Forelimb muscle (tissue), 1 donor: Measurements from ENCODE around the gene TTC9. TPM values are rescaled to one million over a fixed set of nuclear protein-coding genes. Genes with fewer than 3 reads are reported as not detected.
"Not testable (repeated sequence)": the region's sequence is repeated elsewhere in the genome, so short reads cannot be mapped to it uniquely, and the experiment has no call there.

ENCODE experiments used
- DNase-seq: peaks from one replicate; pipeline ENCODE4 v3.0.0-alpha.2; 2013; ENCODE audit warnings: low read depth
- polyA plus RNA-seq: library from polyadenylated mRNA; unstranded; fragments of 120-200 nt; gene quantifications from one replicate; pipeline ENCODE4 v1.2.1, GENCODE V29; 2013; ENCODE audit not compliant: insufficient read length

TTC9 gene
- polyA plus RNA-seq, 1 donor: 10.9 TPM

DNA sequence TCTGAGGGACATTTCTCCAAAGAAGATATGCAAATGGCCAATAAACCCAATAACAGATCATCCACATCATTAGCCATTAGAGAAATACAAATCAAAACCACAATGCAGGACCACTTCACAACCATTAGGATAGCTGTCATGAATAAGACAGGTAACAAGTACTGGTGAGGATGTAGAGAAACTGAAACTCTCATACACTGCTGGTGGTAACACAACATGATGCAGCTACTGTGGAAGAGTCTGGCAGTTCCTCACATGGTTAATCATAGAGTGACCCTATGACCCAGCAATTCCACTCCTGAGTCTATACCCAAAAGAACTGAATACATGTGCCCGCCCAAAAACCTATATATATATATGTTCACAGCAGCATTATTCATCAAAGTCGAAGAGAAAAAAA, 39.0 kb downstream of the TTC9 start:
- no peak for DNase-seq

DNA sequence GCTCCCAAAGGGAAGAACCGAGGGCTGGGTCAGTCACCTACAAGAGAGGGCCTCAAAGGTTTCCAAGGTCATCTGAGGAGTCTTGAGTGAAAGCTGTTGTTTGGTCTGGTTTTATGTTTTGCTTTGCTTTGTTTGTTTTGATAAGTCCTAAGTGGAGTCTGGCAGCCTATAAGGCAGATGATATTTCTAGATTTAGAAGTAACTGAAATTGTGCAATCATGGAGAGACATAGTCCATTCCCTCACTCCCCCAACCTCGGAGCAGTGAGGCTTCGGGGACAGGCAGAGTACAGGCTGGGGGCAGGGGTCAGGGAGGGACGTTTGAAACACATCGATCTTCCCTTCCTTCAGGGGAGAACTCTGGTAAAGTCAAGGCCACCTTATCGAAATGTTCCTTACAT, 42.3 kb downstream of the TTC9 start:
- DNase-seq: no peak

DNA sequence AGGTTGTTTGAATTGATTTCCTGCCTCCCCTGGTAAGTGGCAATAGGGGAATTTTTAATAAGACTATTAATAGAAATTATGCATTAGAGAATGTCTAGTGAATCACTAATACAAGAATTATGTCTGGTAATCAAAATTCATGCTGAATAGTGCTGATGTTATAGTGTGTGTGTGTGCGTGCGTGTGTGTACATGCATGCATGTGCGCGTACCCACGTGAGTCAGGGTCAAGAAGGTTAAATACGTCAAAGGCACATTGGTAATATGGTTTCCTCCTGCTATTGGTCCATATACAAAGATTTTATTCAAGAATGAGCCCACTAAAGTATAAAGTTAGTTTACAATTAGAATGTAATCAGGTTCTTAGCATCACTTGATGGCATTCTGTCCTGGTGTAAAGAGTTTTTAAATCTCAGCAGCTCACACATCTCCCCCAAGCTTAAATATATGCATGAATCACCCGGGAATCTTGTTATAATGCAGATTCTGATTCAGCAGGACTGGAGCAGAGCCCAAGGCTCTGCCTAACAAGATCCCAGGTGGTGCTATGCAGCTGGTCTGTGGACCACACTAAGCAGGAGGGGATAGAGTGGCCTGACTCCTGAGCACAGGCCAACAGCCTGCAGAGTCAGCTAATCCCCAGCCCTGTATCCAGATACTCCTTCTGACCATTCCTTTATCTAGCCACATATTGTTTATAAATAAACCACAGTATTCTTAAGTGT, 43.9 kb downstream of the TTC9 start:
- DNase-seq: no peak

DNA sequence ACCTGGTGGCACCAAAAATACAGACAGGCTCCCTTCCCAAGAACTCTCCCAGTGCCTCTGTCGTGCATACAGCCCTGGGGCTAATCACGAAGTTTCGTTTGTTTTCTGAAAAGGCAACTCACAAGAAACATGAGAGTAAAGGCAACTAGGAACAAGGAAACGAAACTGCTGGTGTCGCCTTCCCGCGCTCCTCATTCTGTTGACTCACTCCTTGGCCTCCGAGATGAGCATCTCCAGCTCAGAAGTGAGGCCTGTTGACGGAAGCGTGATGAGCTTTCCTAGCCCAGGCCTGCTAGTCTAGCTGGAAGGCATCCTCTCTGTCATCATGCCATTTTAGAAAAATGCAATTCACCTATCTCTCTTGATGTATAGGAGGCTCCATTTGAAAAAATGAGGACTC, 50.5 kb downstream of the TTC9 start:
- no peak for DNase-seq

DNA sequence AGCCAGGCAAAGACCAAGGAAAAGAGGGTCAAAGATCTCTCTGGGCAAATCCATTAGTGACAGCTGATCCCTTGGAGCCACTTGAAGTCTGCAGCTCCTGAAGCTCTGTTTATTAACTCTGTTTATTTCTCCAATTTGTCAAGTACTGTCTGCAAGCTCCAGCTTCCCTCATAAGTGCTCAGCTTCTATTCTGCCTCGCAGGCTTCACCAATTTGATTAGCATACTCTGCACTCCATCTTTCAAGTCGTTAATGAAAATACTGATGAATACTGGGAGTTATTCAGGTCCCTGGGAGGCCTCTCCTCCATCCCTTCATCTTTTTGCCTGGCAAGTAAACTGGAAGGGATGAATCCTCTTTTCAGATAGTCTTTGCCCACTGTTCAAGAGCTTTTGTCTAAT, 54.3 kb downstream of the TTC9 start:
- no peak for DNase-seq

DNA sequence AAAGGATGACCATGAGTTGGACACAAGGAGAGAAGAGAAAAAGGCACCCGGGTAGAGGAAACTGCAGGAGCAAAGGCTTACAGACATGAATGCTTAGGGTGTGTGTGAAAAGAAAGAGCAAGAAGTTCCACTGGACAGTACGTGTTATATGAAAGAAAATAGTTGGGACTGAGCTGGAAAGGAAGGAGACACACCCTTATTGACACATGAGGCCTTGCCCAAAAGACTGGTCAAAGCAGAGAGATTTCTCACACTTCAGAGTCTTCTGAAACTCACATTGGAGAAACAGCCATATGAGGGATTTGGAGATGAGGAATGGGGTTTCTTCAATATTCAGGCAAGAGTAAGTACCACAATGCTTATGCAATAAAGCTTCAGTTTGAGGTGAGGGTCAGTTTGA, 56.0 kb downstream of the TTC9 start:
- no peak for DNase-seq

DNA sequence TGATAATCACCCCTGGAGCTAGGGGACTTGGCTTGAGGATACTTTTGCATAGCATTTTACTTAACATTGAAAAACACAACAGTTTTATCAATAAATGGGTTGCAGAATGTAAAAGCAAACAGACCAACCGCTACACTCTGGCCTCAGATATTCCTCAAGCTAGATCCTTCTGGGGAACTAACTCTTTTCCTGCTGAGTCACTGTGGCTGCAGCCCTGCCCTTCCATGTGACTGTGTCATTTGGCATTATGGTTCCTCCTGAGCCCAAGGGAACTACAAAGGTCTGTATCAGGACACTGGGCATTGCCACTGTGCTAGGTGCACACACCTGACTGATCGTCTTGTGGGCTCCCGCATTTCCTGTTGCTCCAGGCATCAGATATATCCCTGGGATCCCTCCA, 56.6 kb downstream of the TTC9 start:
- DNase-seq: no peak

DNA sequence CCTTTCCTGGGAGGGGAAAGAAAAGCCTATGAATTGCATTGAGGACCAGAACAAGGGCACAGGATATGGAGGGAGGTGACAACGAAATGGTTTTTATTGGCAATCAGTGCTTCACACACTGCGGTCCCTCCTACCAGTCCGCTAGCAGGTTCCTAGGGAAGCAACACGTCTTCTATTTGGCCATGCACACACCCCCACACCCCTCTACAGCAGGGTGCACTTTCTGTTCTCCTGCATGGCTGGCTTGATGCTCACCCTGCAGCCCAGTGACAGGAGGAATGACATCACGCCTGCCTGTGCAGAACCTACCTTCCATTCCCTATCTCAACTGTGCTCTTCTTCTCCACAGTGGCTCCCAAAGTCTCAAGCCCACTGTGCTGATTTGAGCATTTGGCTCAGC, 57.9 kb downstream of the TTC9 start:
- DNase-seq: no peak

DNA sequence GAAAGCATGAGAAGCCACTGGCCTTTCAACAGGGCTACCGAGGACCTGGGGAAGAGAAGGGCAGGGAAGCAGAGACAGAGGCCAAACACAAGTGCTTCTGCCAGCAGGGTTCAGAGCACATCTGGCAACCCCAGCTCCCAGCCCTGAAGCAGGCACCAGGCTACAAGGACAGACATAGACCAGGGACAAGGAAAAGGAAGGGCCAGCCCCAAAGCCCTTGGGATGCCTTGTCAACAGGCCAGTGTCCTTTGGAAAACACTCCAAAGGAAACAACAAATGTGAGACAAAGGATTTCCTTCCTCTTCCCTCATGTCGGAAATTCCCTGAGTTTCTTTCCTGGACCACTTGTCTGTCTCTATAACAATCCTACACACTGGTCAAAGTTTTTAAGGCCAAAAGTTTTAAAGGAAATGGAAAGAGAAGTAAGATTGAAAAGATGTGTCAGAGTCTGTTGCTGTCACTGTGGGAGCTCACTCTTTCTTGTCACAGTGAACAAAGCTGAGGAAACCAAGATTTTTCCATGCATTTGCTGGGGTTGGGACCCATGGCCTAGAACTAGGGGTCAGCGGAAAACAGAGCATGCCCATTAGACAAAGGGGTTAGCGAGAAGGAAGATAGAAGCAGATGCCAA, 59.4 kb downstream of the TTC9 start:
- DNase-seq: no peak

DNA sequence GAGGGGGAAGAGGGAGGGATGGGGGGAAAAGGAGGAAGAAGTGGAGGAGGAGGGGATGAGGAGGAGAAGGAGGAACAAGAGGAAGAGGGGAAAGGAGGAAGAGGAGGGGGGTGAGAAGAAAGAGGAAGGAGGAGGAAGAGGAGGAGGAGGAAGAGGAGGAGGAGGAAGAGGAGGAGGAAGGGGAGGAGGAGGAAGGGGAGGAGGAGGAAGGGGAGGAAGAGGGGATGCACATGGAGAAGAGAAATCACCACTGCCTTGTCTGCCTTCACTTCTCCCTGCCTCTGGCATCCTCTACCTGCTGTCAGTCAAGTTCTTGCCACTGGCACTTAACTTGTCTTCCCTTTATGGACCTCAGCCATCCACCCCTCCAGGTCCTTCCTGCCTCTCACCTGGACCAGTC, 59.9 kb downstream of the TTC9 start:
- DNase-seq: no peak

DNA sequence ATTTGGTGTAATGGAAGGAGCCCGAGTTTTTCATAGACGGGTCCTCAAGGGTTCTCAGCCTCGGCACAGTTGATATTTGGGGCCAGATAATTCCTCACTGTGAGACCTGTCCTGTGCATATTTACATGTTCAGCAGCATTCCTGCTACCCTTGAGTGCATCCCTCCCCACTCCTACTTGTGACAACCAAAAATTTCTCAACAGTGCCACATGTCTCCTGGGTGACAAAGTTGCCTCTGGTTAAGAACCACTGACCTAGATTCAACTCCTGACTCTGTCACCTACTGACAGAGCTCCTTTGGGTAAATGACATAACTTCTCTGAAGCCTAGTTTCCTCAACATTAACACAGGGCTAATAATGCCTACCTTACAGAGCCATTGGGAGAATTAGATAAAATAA, 60.4 kb downstream of the TTC9 start:
- no peak for DNase-seq

DNA sequence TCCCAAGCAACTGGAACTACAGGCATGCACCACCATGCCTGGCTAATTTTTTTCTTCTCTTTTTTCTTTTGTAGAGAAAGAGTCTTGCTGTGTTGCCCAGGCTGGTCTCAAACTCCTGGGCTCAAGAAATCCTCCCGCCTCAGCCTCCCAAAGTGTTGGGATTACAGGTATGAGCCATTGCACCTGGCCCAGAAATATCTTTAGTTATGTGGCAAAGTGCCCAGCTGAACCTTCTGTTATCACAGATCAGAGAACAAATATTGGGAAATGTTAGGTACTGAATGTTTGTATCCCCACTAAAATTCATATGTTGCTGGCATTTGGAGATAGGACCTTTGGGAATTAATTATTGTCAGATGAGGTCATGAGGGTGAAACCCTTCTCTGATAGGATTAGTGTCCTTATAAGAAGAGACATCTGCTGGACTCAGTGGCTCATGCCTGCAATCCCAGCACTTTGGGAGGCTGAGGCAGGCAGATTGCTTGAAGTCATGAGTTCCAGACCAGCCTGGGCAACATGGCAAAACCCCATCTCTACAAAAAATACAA, 62.0 kb downstream of the TTC9 start:
- not testable (repeated sequence) for DNase-seq

DNA sequence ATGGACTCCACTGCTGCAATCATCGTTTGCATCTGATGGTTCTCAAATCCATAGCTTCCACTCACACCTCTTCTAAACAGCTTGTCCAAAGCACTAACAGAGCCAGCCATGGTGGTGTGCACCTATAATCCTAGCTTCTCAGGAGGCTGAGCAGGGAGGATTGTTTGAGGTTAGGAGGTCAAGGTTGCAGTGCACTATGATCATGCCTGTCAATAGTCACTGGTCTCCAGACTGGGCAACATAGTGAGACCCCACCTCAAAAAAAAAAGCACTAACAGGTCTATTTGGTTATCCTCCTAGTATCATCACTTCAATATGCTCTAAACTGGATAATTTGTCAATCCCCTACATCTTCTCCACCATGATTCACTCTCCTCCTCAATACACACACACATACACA, 63.2 kb downstream of the TTC9 start:
- DNase-seq: no peak

DNA sequence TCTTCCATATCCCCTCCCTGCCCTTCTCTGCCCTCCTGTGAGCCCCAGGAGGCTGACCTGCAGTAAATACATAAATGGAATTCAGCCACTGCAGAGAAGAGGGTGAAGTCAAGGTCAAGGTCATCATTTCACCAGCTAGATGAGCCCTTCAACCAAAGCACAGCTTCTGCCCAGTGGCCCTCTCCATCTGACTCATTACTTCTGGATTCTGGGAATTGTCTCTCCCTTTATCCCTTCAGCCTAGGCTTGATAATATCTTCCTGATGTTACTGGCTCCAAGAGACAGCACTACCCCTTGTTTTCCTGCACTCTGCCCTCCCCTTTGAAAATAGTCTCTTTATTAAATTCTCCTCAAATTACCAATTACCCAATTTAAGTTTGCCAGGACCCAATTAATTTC, 64.5 kb downstream of the TTC9 start:
- DNase-seq: no peak

DNA sequence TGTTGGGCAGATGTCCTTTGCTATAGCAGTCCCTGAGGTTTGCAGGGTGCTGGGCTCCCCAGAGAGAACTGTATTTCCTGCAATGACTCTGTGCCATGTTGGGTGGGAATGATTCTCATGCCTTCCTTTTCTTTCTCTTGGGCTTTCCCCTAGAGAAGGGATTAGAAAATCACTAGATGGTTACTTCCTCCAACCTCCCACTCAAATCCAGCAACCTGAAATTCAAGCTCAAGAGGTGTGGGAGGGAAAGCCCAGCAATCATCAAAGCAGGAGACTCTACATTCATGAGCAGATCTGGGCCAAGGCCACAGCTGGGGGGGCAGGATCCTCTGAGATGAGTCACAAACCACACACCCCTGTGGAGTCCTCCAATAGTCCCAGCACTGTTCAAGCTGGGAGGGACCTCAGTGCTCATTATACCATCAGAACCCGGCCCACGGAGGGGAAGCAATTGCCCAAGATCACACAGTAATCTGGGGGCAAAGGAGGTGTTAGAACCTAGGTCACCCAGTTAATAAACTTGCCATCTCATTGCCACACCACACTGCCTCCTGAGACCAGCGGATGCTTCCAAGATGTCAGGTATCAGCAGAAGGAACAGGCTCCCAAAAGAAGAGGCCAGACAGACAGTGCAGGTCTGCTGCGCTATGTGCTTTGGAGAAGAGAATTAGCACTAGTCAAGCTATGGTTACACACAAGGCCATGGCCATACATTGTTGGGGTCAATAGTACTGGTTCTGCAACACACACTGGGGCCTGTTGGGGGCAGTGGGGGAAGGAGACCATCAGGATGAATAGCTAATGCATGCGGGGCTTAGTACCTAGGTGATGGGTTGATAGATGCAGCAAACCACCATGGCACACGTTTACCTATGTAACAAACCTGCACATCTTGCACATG, 65.7 kb downstream of the TTC9 start:
- no peak for DNase-seq

DNA sequence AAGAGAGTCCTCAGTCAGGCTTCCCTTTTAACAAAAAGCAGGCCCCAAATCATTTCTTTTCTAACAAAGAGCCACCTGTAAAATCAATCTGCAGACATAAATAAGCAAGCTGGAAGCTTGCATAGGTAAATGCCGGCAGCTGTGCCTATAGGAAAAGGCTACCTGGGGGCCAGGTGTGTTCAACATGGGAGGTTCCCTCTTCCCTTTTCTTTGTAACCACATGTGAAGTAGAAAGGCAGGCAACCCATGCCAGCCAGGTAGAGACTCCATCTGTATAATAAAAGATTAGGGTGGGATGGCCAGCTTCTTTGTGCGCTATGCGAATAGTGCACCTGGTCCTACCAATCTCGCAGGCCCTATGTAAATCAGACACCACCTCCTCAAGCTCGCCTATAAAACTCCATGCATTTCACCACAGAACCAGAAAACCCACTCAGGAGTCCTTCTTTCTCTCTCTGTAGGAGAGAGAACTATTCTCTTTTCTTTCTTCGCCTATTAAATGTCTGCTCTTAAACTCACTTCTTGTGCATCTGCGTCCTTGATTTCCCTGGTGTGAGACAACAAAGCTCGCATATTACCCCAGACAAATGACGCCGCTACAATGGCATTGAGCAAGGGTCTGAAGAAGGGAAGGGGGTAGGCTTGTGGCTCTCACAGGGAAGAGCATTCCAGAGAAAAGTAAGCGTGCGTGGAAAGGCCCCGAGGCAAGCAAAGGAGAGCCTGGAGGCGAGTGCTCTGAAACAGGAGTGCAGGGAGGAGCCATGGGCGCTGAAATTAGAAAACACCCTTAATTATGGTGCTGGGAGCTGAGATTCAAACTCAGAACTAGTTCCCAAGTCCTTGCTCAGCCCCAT, 67.2 kb downstream of the TTC9 start:
- DNase-seq: no peak

DNA sequence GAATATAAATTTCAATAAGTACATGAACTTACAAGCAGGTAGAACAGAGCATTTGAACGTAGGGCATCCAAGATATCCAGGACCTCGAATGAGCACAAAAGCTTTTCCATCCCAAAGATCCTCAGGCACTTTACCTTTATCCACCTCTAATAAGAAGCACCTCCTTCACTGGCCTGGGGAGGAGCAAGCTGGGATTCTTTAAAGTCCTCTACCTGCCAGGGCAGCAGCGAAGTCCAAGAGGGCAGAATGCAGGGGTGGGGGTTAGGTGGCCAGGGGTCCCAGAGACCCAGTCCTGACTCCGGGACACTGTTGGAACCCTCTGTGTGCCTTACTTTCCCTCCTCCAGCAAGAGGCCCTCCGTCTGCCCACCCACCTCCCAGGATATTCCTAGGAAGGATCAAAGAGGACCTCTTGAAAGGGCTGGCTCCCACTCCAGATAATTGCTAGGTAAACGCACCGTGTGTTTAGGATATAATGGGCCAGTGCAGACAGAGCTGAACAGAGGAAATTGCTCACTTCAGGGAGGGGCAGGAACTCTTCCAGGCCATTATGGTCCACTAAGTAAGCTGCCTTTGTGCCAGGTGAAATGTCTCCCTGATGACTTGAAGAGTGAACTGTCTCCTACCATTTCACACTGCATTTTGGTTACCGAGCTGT, 68.1 kb downstream of the TTC9 start:
- DNase-seq: no peak

DNA sequence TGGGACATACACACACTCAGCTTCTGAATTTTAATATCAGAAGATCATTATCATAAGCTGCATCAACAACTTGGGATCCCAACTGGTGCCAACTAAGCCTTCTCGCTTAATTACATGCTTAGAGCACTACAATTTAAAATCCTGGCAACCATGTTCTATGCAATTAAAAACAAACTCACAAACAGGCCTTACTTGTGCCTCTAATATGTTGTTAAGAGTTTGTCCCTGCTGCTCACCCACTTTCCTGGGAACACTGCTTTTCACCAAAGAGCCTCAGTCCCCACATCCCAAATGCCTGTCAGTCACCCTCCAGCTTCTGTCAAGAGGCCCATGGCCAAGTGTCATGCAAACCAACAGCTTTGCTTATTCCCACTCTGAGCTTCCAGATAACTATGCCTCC, 69.7 kb downstream of the TTC9 start:
- no peak for DNase-seq

DNA sequence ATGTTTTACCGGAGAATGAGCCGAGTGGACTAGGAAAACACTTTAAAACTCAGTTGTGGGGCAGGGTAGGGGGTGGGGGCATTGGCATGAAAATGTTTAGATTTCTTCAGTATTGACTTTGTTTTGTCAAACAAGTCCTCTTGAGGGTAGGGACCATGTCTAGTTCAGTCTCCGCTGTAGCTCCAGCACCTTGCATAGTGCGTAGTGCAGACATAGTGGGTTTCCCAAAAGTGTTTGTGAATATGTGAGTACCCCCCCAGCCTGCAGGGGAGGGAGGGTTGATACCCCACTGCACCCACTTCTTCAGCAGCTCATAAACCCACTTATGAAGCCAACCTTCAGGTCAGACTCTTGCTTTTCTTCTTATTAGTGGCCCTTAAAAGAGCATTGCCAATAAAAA, 71.4 kb downstream of the TTC9 start:
- no peak for DNase-seq

DNA sequence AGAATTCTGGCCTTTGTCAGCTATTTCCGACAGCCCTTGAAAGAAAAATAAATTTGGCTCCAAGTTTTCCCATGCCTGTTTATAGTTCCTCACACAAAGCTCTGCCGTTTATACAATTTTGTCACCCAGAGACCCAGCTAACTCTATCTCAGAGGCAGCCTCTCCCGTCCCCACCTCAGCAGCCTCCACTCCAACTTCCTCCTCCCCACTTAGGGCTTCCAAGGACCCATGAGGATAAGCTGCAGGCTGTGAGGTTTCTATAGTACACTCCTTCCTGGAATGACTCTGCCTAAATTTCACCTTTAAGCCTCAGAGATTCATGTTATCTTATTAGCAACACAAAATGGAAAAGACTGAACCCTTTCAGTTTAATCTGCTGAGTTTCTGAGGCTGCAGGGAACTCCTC, 71.8 kb downstream of the TTC9 start:
- no peak for DNase-seq

DNA sequence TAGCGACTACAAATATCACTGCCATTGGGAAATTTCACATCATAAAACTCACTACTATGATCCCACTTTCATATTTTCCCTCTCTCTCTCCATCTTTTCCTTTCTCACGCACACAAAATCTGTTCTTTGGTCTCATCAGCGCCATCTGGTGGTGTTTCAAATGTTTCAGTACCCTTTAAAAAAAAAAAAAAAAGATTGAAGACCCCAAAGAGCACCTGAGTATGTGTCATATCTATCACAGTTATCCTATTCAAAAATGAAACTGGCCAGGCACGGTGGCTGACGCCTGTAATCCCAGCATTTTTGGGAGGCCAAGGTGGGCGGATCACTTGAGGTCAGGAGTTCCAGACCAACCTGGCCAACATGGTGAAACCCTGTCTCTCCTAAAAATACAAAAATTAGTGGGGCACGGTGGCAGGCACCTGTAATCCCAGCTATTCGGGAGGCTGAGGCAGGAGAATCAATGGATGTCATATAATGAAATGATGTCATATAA, 72.4 kb downstream of the TTC9 start:
- peak; percentile 45 for DNase-seq
